AG04450 (cell line): ENCODE measurements around the gene CSNK1A1. TPM values are rescaled to one million over a fixed set of nuclear protein-coding genes. Genes with fewer than 3 reads are reported as not detected.
"Not testable (repeated sequence)": the region's sequence is repeated elsewhere in the genome, so short reads cannot be mapped to it uniquely, and the experiment has no call there.

ENCODE experiments used
- CTCF ChIA-PET: fragments of 300-600, 350-600 bp; formaldehyde crosslinking; extraction: SDS; loops from one replicate; lab custom pipeline; 2022; ENCODE audit warnings: antibody characterized with exemption, inconsistent platforms; lab: Charles Lee
- POLR2A ChIA-PET: fragments of 350-600 bp; formaldehyde crosslinking; extraction: SDS; loops from one replicate; lab custom pipeline; 2021; ENCODE audit warnings: antibody characterized with exemption, inconsistent platforms; lab: Yijun Ruan, JAX
- DNase-seq: peaks from one replicate; pipeline ENCODE4 v3.0.0-alpha.2; 2011; ENCODE audit warnings: low read depth, low spot score
- H3K27ac ChIP-seq: one replicate; pipeline ENCODE4 v1.5.1; 2012; ENCODE audit warnings: low read depth, low read length, control low read depth
- H3K27me3 ChIP-seq: one replicate; pipeline ENCODE4 v1.6.0; 2012; ENCODE audit warnings: low read length; ENCODE audit not compliant: control insufficient read depth, insufficient read depth
- H3K4me3 ChIP-seq: 2 replicates; pipeline ENCODE4 v1.5.1; 2011; ENCODE audit warnings: mild to moderate bottlenecking, low read depth, low read length, control low read depth
- H3K9me3 ChIP-seq: 2 replicates; pipeline ENCODE4 v1.5.1; 2012; ENCODE audit warnings: low read length; ENCODE audit not compliant: control insufficient read depth, insufficient read depth
- CTCF ChIP-seq: IDR thresholded peaks from 2 replicates; pipeline ENCODE4 v1.5.1; 2011; ENCODE audit warnings: low read depth, low read length, control low read depth, inconsistent platforms
- polyA plus RNA-seq: library from polyadenylated mRNA; depleted of rRNA; stranded (reverse); fragments of >200 nt; gene quantifications from 2 replicates; pipeline ENCODE4 v1.2.3, GENCODE V29; 2011

CSNK1A1 gene
- polyA plus RNA-seq, 1 experiment: 329 TPM

- H3K27ac ChIP-seq: no peak overlapping the region
- no peaks in the 10 kb centered on the region for H3K27me3 ChIP-seq
- no peak overlapping the region for H3K4me3 ChIP-seq
- no peak for TF ChIP-seq CTCF
- POLR2A ChIA-PET: interaction anchor here (0.5 to 1.3 kb wide), 4 partner anchors 8 to 27 kb away, joined by 3 to 13 read pairs (median 4); partner anchors contain the start of gene CSNK1A1
- H3K9me3 ChIP-seq: no peaks in the 10 kb centered on the region
- DNase-seq: no peak
- CTCF ChIA-PET: interaction anchor here (0.8 to 1.8 kb wide), 3 partner anchors 29 to 102 kb away, joined by 3 to 4 read pairs (median 4); no protein-coding TSS in a partner anchor
These were observed 7.7 kb downstream of the CSNK1A1 start for GRCh38 chr5:149543361-149544027.

GRCh38 chr5:149541893-149542292 lies 9.3 kb downstream of the CSNK1A1 start:
- ChIA-PET POLR2A (interaction anchor here (0.7 to 1.0 kb wide), 4 partner anchors 8 to 145 kb away, joined by 3 to 6 read pairs (median 3); no protein-coding TSS in a partner anchor), CTCF (no interaction called here)
- Histone ChIP-seq H3K27ac (no peak overlapping the region), H3K27me3 (no peaks in the 10 kb centered on the region), H3K9me3 (no peaks in the 10 kb centered on the region), H3K4me3 (no peak overlapping the region)
- TF ChIP-seq CTCF: no peak
- no peak for DNase-seq

- no peak overlapping the region for H3K27ac ChIP-seq
- no peaks in the 10 kb centered on the region for H3K9me3 ChIP-seq
- no peak for TF ChIP-seq CTCF
- POLR2A ChIA-PET: interaction anchor here (0.6 kb wide), 1 partner anchor 43 kb away, joined by 3 read pairs; no protein-coding TSS in a partner anchor
- H3K27me3 ChIP-seq: no peaks in the 10 kb centered on the region
- CTCF ChIA-PET: interaction anchor here (1.0 kb wide), 1 partner anchor 11 kb away, joined by 3 read pairs; the partner anchor contains the start of gene CSNK1A1
- no peak overlapping the region for H3K4me3 ChIP-seq
- DNase-seq: no peak
These were observed 11.2 kb downstream of the CSNK1A1 start for GRCh38 chr5:149540089-149540488.

GRCh38 chr5:149537374-149537975 lies 13.8 kb downstream of the CSNK1A1 start:
- ChIA-PET CTCF (interaction anchor here (1.4 kb wide), 1 partner anchor 14 kb away, joined by 5 read pairs; the partner anchor contains the start of gene CSNK1A1), POLR2A (interaction anchor here (1.3 kb wide), 1 partner anchor 12 kb away, joined by 3 read pairs; no protein-coding TSS in a partner anchor)
- Histone ChIP-seq H3K4me3 (no peak overlapping the region), H3K27me3 (no peaks in the 10 kb centered on the region), H3K27ac (no peak overlapping the region), H3K9me3 (no peaks in the 10 kb centered on the region)
- no peak for DNase-seq
- TF ChIP-seq CTCF: no peak

- POLR2A ChIA-PET, H3K27me3 ChIP-seq, DNase-seq, H3K4me3 ChIP-seq, H3K9me3 ChIP-seq, H3K27ac ChIP-seq: not testable (repeated sequence)
- CTCF ChIA-PET: interaction anchor here (1.3 to 2.4 kb wide), 2 partner anchors 16 to 94 kb away, joined by 3 to 6 read pairs; partner anchors contain the start of gene CSNK1A1
These were observed 15.5 kb downstream of the CSNK1A1 start for GRCh38 chr5:149535787-149536186.
